ENCODE measurements around the gene MLLT3. TPM values are rescaled to one million over a fixed set of nuclear protein-coding genes. Genes with fewer than 3 reads are reported as not detected.

MLLT3 gene
- total RNA-seq, 4 donors from 2014 or later: 29.8 to 51.0 (median 47.1) TPM

DNA sequence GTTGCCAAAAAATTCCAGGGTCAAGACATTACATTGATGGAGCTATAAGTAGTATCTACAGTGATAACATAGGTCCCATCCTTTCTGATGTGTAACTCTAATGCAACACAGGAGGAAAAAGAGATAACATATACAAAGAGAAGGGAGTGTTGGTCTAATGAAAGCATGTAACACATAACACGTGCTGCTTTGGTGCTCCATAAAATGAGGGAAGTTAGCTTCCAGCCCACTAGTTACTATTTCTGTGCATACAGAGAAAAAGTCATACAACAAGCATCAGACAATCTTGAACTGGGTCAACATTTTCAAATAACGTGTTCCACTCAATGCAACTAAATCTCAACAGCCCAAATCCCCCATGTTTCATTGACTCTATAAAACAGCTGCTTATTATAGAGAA, 11.7 kb downstream of the MLLT3 start:
- no peak for DNase-seq
- H3K27me3 ChIP-seq: no peaks in the 10 kb centered on the region
- no peaks in the 10 kb centered on the region for H3K36me3 ChIP-seq
- H3K4me3 ChIP-seq (replicated peaks in 1 of 3): no peak overlapping the region
- H3K4me1 ChIP-seq: peaks cover 42 to 56% of the 10 kb centered on the region in 2 donors
- intact Hi-C loops (cut with DNase I): loop anchor here (10.0 kb wide), 1 partner anchor 46 kb away; no protein-coding TSS in a partner anchor
- no peaks in the 10 kb centered on the region for H3K9me3 ChIP-seq
- TF ChIP-seq POLR2A (IDR thresholded peaks at IDR 0.05) (no peak), CTCF (IDR thresholded peaks at IDR 0.05) (no peak)
- 84 to 87% methylated on average over 2 of the region's 2 CpGs for WGBS, 2 donors
- H3K27ac ChIP-seq: no peak overlapping the region

GRCh38 chr9:20608582-20608981, 13.7 kb downstream of the MLLT3 start:
- Histone ChIP-seq H3K27me3 (no peaks in the 10 kb centered on the region), H3K9me3 (no peaks in the 10 kb centered on the region), H3K27ac (no peak overlapping the region), H3K36me3 (no peaks in the 10 kb centered on the region), H3K4me1 (peaks cover 47 to 66% of the 10 kb centered on the region in 2 donors), H3K4me3 (replicated peaks in 1 of 3) (no peak overlapping the region)
- intact Hi-C loops (cut with DNase I): no loop called here
- no peak for DNase-seq
- whole genome bisulfite sequencing, 2 donors: 86 to 91% methylated on average over 5 of the region's 5 CpGs
- TF ChIP-seq POLR2A (IDR thresholded peaks at IDR 0.05): no peak
- TF ChIP-seq CTCF (IDR thresholded peaks at IDR 0.05): no peak

GRCh38 chr9:20606652-20607051, 15.6 kb downstream of the MLLT3 start:
- 13 to 14% methylated on average over 2 of the region's 2 CpGs for WGBS, 2 donors
- Histone ChIP-seq H3K36me3 (no peaks in the 10 kb centered on the region), H3K27me3 (no peaks in the 10 kb centered on the region), H3K9me3 (no peaks in the 10 kb centered on the region), H3K27ac (peak overlapping the region in 2 of 3 donors; percentile 49 to 56), H3K4me3 (replicated peaks in 1 of 3) (no peak overlapping the region), H3K4me1 (peaks cover 53 to 71% of the 10 kb centered on the region in 2 donors)
- no peak for TF ChIP-seq POLR2A (IDR thresholded peaks at IDR 0.05)
- no peak for TF ChIP-seq CTCF (IDR thresholded peaks at IDR 0.05)
- peak; percentile 89 to 92 for DNase-seq
- intact Hi-C loops (cut with DNase I): no loop called here

DNA sequence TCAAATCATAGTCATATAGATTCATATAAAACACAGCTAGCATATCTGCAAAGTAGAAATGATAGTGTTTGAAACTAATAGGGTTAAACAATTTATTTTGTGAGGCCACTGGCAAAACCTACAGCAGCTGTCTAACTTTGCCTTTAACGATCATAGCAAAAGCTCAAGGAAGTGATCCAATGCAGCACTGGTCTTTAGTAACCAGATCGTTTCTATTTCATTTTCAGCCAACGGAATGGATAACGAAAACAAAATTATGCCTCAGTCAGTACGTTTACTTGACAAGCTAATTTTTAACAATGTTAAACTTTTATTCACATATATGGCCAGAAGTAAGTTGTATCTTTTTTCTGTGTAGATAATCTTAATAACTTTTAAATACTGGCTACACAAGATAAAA, 17.7 kb downstream of the MLLT3 start:
- Histone ChIP-seq H3K4me3 (replicated peaks in 1 of 3) (no peak overlapping the region), H3K9me3 (no peaks in the 10 kb centered on the region), H3K36me3 (no peaks in the 10 kb centered on the region), H3K27ac (peak overlapping the region; percentile 5 to 34 (median 29)), H3K27me3 (no peaks in the 10 kb centered on the region), H3K4me1 (peaks cover 55 to 61% of the 10 kb centered on the region in 2 donors)
- no peak for DNase-seq
- intact Hi-C loops (cut with DNase I): no loop called here
- WGBS, 2 donors: 6 to 12% methylated on average over 5 of the region's 5 CpGs
- TF ChIP-seq CTCF (IDR thresholded peaks at IDR 0.05): no peak
- TF ChIP-seq POLR2A (IDR thresholded peaks at IDR 0.05): no peak

DNA sequence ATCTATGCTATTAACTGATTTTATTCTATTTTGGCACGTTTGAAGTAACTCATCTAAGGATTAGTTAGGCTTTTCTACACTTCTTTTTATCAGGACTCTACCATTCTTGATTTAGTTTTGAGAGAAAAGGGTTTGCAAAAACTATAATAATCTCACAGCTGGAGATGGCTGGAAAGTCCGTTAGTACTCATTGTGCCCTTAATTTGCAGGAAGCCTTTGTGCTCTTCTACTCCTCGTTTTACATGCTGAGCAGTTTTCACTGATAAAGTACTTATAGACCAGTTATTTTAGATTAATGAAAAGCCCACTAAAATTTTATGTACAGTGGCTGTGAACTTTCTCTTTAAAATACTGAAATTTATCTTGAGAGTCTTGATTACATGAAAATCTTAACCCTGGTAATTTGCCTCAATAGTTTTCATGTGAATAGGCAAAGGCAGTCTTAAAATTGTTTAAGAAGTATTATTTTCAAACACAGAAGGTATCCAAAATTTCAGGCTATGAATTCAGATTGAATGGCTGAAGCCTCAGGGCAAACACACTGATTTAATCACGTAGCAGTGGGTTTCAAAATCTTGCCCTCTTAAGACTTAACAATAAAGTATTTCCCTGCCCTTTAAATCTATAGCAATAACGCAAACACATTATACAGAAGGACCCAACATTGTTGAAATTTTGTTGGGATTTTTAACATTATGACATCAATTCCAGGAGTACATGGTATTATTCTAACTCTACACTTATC, 18.6 kb downstream of the MLLT3 start:
- 71 to 76% methylated on average over 5 of the region's 5 CpGs for WGBS, 2 donors
- Histone ChIP-seq H3K27ac (peak overlapping the region in 1 of 3 donors; percentile 34), H3K4me3 (replicated peaks in 1 of 3) (no peak overlapping the region), H3K27me3 (no peaks in the 10 kb centered on the region), H3K4me1 (peaks cover 52 to 55% of the 10 kb centered on the region in 2 donors), H3K9me3 (no peaks in the 10 kb centered on the region), H3K36me3 (no peaks in the 10 kb centered on the region)
- intact Hi-C loops (cut with DNase I): no loop called here
- DNase-seq: no peak
- no peak for TF ChIP-seq CTCF (IDR thresholded peaks at IDR 0.05)
- no peak for TF ChIP-seq POLR2A (IDR thresholded peaks at IDR 0.05)

Measured in thyroid gland (tissue), 4 donors.